H9 (cell line): ENCODE results near the gene RRP1B. TPM values are rescaled to one million over a fixed set of nuclear protein-coding genes. Genes with fewer than 3 reads are reported as not detected.

Source experiments
- DNase-seq: peaks from one replicate; pipeline ENCODE4 v3.0.0-alpha.2; 2017
- H2AFZ ChIP-seq: one replicate; pipeline ENCODE4 v1.6.1; 2013; ENCODE audit warnings: mild to moderate bottlenecking, low read length, control low read depth, moderate library complexity
- H2AK5ac ChIP-seq: 2 replicates; pipeline ENCODE4 v1.6.1; 2013; ENCODE audit warnings: low read length, control low read depth, mixed read lengths; ENCODE audit not compliant: insufficient read length
- H2BK120ac ChIP-seq: one replicate; pipeline ENCODE4 v1.6.1; 2013; ENCODE audit warnings: low read depth, mild to moderate bottlenecking, low read length, control low read depth, inconsistent platforms; ENCODE audit not compliant: poor library complexity, severe bottlenecking
- H2BK12ac ChIP-seq: 2 replicates; pipeline ENCODE4 v1.6.1; 2013; ENCODE audit warnings: low read length, control low read depth, mixed read lengths, low read depth; ENCODE audit not compliant: insufficient read length
- H2BK15ac ChIP-seq: 2 replicates; pipeline ENCODE4 v1.6.1; 2013; ENCODE audit warnings: low read depth, low read length, control low read depth
- H2BK20ac ChIP-seq: one replicate; pipeline ENCODE4 v1.6.1; 2013; ENCODE audit warnings: low read depth, mild to moderate bottlenecking, low read length, control low read depth, inconsistent platforms; ENCODE audit not compliant: poor library complexity, severe bottlenecking
- H2BK5ac ChIP-seq: 2 replicates; pipeline ENCODE4 v1.6.1; 2013; ENCODE audit warnings: low read length, control low read depth, mixed read lengths; ENCODE audit not compliant: insufficient read length
- H3K14ac ChIP-seq: 2 replicates; pipeline ENCODE4 v1.6.1; 2013; ENCODE audit warnings: low read length, control low read depth; ENCODE audit not compliant: insufficient read depth
- H3K18ac ChIP-seq: 2 replicates; pipeline ENCODE4 v1.6.1; 2013; ENCODE audit warnings: low read depth, mild to moderate bottlenecking, mixed read lengths, low read length, control low read depth; ENCODE audit not compliant: insufficient read length
- H3K23ac ChIP-seq: 2 replicates; pipeline ENCODE4 v1.6.1; 2013; ENCODE audit warnings: low read length, control low read depth, mixed read lengths, low read depth; ENCODE audit not compliant: insufficient read length
- H3K23me2 ChIP-seq: 2 replicates; pipeline ENCODE4 v1.6.1; 2013; ENCODE audit warnings: low read depth, mild to moderate bottlenecking, mixed read lengths, low read length, control low read depth; ENCODE audit not compliant: insufficient read length, poor library complexity, severe bottlenecking
- H3K27ac ChIP-seq: 2 replicates; pipeline ENCODE4 v1.5.1; 2013; ENCODE audit warnings: low read length, control low read depth, mixed read lengths, low read depth; ENCODE audit not compliant: insufficient read length
- H3K27me3 ChIP-seq: 2 replicates; pipeline ENCODE4 v1.6.1; 2013; ENCODE audit warnings: low read length, control low read depth, inconsistent platforms; ENCODE audit not compliant: insufficient read depth
- H3K4ac ChIP-seq: 2 replicates; pipeline ENCODE4 v1.6.1; 2013; ENCODE audit warnings: low read depth, mild to moderate bottlenecking, control low read depth, inconsistent platforms, low read length, moderate library complexity
- H3K4me1 ChIP-seq: 2 replicates; pipeline ENCODE4 v1.6.1; 2013; ENCODE audit warnings: low read length, control low read depth, inconsistent platforms; ENCODE audit not compliant: insufficient read depth
- H3K4me2 ChIP-seq: 2 replicates; pipeline ENCODE4 v1.6.1; 2013; ENCODE audit warnings: low read length, control low read depth, mixed read lengths; ENCODE audit not compliant: insufficient read length, insufficient read depth
- H3K56ac ChIP-seq: 2 replicates; pipeline ENCODE4 v1.6.1; 2013; ENCODE audit warnings: low read depth, mild to moderate bottlenecking, mixed read lengths, low read length, control low read depth; ENCODE audit not compliant: insufficient read length
- H3K79me1 ChIP-seq: 2 replicates; pipeline ENCODE4 v1.6.1; 2013; ENCODE audit warnings: low read depth, mild to moderate bottlenecking, moderate library complexity, low read length, control low read depth, inconsistent platforms; ENCODE audit not compliant: insufficient read depth, poor library complexity, severe bottlenecking
- H3K79me2 ChIP-seq: 2 replicates; pipeline ENCODE4 v1.6.1; 2013; ENCODE audit warnings: low read length, control low read depth, inconsistent platforms; ENCODE audit not compliant: insufficient read depth
- H3K9ac ChIP-seq: 2 replicates; pipeline ENCODE4 v1.6.1; 2013; ENCODE audit warnings: low read length, control low read depth, mixed read lengths; ENCODE audit not compliant: insufficient read length; ENCODE audit errors: extremely low read depth
- H3K9me3 ChIP-seq: one replicate; pipeline ENCODE4 v1.6.1; 2013; ENCODE audit warnings: low read depth, low read length, inconsistent platforms; ENCODE audit not compliant: control insufficient read depth
- H3T11ph ChIP-seq: one replicate; pipeline ENCODE4 v1.6.1; 2013; ENCODE audit warnings: mild to moderate bottlenecking, low read length, control low read depth, inconsistent platforms
- H4K20me1 ChIP-seq: one replicate; pipeline ENCODE4 v1.6.1; 2013; ENCODE audit not compliant: control insufficient read depth, insufficient read length, insufficient read depth
- H4K5ac ChIP-seq: 2 replicates; pipeline ENCODE4 v1.6.1; 2013; ENCODE audit warnings: low read depth, mild to moderate bottlenecking, mixed read lengths, low read length, control low read depth; ENCODE audit not compliant: insufficient read length
- H4K8ac ChIP-seq: replicated peaks from 2 replicates; pipeline ENCODE4 v1.6.1; 2013; ENCODE audit warnings: low read length, control low read depth, mixed read lengths, low read depth; ENCODE audit not compliant: insufficient read length
- H4K91ac ChIP-seq: 2 replicates; pipeline ENCODE4 v1.6.1; 2013; ENCODE audit warnings: low read depth, mild to moderate bottlenecking, moderate library complexity, mixed read lengths, low read length, control low read depth; ENCODE audit not compliant: insufficient read length
- H3K27ac Mint-ChIP-seq, 3 experiments: 2 replicates in 2 of 3; 3 replicates in 1 of 3; pipeline ENCODE4 v1.8.0; 2020 to 2021; ENCODE audit warnings: mixed read lengths in 3 of 3, mild to moderate bottlenecking in 1 of 3, moderate library complexity in 1 of 3
- H3K27me3 Mint-ChIP-seq: 2 replicates; pipeline ENCODE4 v1.8.0; 2021; ENCODE audit warnings: low read depth, mild to moderate bottlenecking, moderate library complexity, mixed read lengths
- H3K36me3 Mint-ChIP-seq, 3 experiments: 2 replicates in 2 of 3; 3 replicates in 1 of 3; pipeline ENCODE4 v1.8.0; 2020 to 2021; ENCODE audit warnings: low read depth in 3 of 3, mixed read lengths in 3 of 3; ENCODE audit not compliant: insufficient read depth in 1 of 3
- H3K4me1 Mint-ChIP-seq, 2 experiments: 2 replicates each; pipeline ENCODE4 v1.8.0; 2020; ENCODE audit warnings: mixed read lengths in 2 of 2
- H3K4me3 Mint-ChIP-seq, 2 experiments: 2 replicates in 1 of 2; 3 replicates in 1 of 2; pipeline ENCODE4 v1.8.0; 2020 to 2021; ENCODE audit warnings: mild to moderate bottlenecking in 2 of 2, mixed read lengths in 2 of 2, moderate library complexity in 1 of 2
- H3K9me3 Mint-ChIP-seq, 2 experiments: 2 replicates in 1 of 2; 3 replicates in 1 of 2; pipeline ENCODE4 v1.8.0; 2020; ENCODE audit warnings: mild to moderate bottlenecking in 2 of 2, mixed read lengths in 2 of 2, moderate library complexity in 1 of 2
- WGBS: extraction: QIAGEN DNeasy Blood & Tissue Kit; methylation state at CpG from one replicate; pipeline ENCODE4 v1.1.7; 2013; ENCODE audit warnings: missing lambda C conversion rate, low lambda C conversion rate, mixed read lengths; ENCODE audit not compliant: insufficient read length; ENCODE audit errors: extremely low coverage; 5-methylcytosine and 5-hydroxymethylcytosine counted together
- total RNA-seq: library from RNA; stranded (reverse); gene quantifications from 2 replicates; pipeline ENCODE4 v1.2.1, GENCODE V29; 2021
- TF ChIP-seq, protein P1 (sequence below): fragments of 200-600 bp; sonication (generic); conservative IDR thresholded peaks from 3 replicates; pipeline ENCODE4 v1.8.0; 2021; ENCODE audit warnings: antibody characterized with exemption, mild to moderate bottlenecking

Gene RRP1B
- total RNA-seq, 1 experiment from 2014 or later: 96.6 TPM

DNA sequence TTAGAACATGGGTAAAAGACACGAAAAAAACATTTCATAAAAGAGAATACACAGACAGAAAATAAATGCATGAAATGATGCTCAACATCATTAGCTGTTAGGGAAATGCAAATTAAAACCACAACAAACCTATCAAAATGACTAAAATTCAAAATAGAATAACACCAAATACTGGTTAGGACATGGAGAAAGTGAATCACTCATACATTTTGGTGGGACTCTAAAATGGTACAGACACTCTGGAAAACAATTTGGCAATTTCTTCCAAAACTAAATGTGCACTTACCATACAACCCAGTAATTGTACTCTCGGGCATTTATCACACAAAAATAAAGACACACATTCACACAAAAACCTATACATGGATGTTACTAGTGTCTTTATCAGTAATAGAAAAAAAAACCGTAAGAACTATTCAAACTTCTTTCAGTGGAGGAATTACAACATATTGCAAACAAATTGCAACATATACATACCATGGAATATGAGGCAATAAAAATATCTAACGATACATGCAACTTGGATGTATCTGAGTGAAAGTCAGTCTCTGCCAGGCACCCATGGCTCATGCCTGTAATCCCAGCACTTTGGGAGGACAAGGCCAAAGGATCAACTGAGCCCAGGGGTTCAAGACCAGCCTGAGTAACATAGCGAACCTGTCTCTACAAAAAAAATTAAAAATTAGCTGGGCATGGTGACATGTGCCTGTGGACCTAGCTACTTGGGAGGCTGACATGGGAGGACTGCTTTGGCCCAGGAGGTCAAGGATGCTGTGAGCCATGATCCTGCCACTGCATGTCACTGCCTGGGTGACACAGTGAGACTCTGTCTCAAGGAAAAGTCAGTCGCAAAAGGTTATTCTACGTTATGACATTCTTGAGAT is 19.6 kb upstream of the RRP1B start:
- H4K91ac ChIP-seq: no peak overlapping the region
- H3K9me3 Mint-ChIP-seq: no peaks in the 10 kb centered on the region; a peak in 1 of 5 replicates
- TF ChIP-seq, protein P1, sequence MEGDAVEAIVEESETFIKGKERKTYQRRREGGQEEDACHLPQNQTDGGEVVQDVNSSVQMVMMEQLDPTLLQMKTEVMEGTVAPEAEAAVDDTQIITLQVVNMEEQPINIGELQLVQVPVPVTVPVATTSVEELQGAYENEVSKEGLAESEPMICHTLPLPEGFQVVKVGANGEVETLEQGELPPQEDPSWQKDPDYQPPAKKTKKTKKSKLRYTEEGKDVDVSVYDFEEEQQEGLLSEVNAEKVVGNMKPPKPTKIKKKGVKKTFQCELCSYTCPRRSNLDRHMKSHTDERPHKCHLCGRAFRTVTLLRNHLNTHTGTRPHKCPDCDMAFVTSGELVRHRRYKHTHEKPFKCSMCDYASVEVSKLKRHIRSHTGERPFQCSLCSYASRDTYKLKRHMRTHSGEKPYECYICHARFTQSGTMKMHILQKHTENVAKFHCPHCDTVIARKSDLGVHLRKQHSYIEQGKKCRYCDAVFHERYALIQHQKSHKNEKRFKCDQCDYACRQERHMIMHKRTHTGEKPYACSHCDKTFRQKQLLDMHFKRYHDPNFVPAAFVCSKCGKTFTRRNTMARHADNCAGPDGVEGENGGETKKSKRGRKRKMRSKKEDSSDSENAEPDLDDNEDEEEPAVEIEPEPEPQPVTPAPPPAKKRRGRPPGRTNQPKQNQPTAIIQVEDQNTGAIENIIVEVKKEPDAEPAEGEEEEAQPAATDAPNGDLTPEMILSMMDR: no peak
- no peak overlapping the region for H3K27ac Mint-ChIP-seq
- no peak overlapping the region for H3K4me2 ChIP-seq
- H3K9me3 ChIP-seq: no peaks in the 10 kb centered on the region
- H3K56ac ChIP-seq: no peak overlapping the region
- WGBS: no CpG with 5 or more reads among the region's 7 CpGs
- no peaks in the 10 kb centered on the region for H3K27me3 ChIP-seq
- H3K4ac ChIP-seq: no peak overlapping the region
- no peak overlapping the region for H2BK15ac ChIP-seq
- H3K4me1 Mint-ChIP-seq: peaks cover 4 to 5% of the 10 kb centered on the region in 2 experiments; a peak in 2 of 4 replicates
- H3K4me3 Mint-ChIP-seq: no peak overlapping the region
- H3T11ph ChIP-seq: no peak overlapping the region
- no peaks in the 10 kb centered on the region for H3K79me1 ChIP-seq
- H3K18ac ChIP-seq: no peak overlapping the region
- no peak overlapping the region for H3K23ac ChIP-seq
- H2BK20ac ChIP-seq: no peak overlapping the region
- no peaks in the 10 kb centered on the region for H3K4me1 ChIP-seq
- no peak overlapping the region for H3K27ac ChIP-seq
- no peaks in the 10 kb centered on the region for H3K27me3 Mint-ChIP-seq
- no peaks in the 10 kb centered on the region for H3K36me3 Mint-ChIP-seq
- no peaks in the 10 kb centered on the region for H3K79me2 ChIP-seq
- H2BK120ac ChIP-seq: no peak overlapping the region
- no peak overlapping the region for H2AFZ ChIP-seq
- DNase-seq: no peak
- H2AK5ac ChIP-seq: no peak overlapping the region
- H3K9ac ChIP-seq: no peak overlapping the region
- no peak overlapping the region for H3K14ac ChIP-seq
- H2BK12ac ChIP-seq: no peak overlapping the region
- no peaks in the 10 kb centered on the region for H3K23me2 ChIP-seq
- no peak overlapping the region for H4K8ac ChIP-seq
- no peak overlapping the region for H4K5ac ChIP-seq
- no peak overlapping the region for H2BK5ac ChIP-seq
- no peaks in the 10 kb centered on the region for H4K20me1 ChIP-seq
